Measurements from ENCODE around the gene KCTD17.
A peak's percentile ranks its signal among the peaks of the same experiment; 100 is the strongest.

KCTD17 gene

GRCh38 chr22:37021041-37021440 is 30.5 kb upstream of the KCTD17 start:
- ATAC-seq (no peak), DNase-seq (no peak)

GRCh38 chr22:37021710-37022482 is 29.6 kb upstream of the KCTD17 start:
- ATAC-seq (no peak), DNase-seq (peak; percentile 69)

- ATAC-seq (no peak), DNase-seq (no peak)
These were observed 28.8 kb upstream of the KCTD17 start for GRCh38 chr22:37022483-37023337.

GRCh38 chr22:37023743-37024338 is 27.7 kb upstream of the KCTD17 start:
- DNase-seq (no peak), ATAC-seq (no peak)

GRCh38 chr22:37024339-37025157 is 27.0 kb upstream of the KCTD17 start:
- no peak for ATAC-seq
- no peak for DNase-seq

GRCh38 chr22:37025500-37026070 is 26.0 kb upstream of the KCTD17 start:
- DNase-seq (no peak), ATAC-seq (no peak)

GRCh38 chr22:37026325-37026724 is 25.2 kb upstream of the KCTD17 start:
- no peak for DNase-seq
- no peak for ATAC-seq

GRCh38 chr22:37027556-37027955 is 24.0 kb upstream of the KCTD17 start:
- no peak for DNase-seq
- ATAC-seq = no peak

- ATAC-seq (no peak), DNase-seq (no peak)
These were observed 22.6 kb upstream of the KCTD17 start for GRCh38 chr22:37028692-37029674.

- no peak for DNase-seq
- ATAC-seq = peak; percentile 19
These were observed 20.8 kb upstream of the KCTD17 start for GRCh38 chr22:37030560-37031281.

- ATAC-seq = no peak
- no peak for DNase-seq
These were observed 19.4 kb upstream of the KCTD17 start for GRCh38 chr22:37032134-37032534.

GRCh38 chr22:37032535-37033460 is 18.7 kb upstream of the KCTD17 start:
- no peak for DNase-seq
- no peak for ATAC-seq

GRCh38 chr22:37033605-37034430 is 17.7 kb upstream of the KCTD17 start:
- ATAC-seq (no peak), DNase-seq (no peak)

- no peak for DNase-seq
- no peak for ATAC-seq
These were observed 14.7 kb upstream of the KCTD17 start for GRCh38 chr22:37036655-37037377.

- no peak for ATAC-seq
- DNase-seq = no peak
These were observed 13.9 kb upstream of the KCTD17 start for GRCh38 chr22:37037669-37038068.

- no peak for DNase-seq
- ATAC-seq = no peak
These were observed 12.1 kb upstream of the KCTD17 start for GRCh38 chr22:37039466-37039865.

- DNase-seq (no peak), ATAC-seq (no peak)
These were observed 8.2 kb upstream of the KCTD17 start for GRCh38 chr22:37043209-37043827.

Data from stimulated activated naive CD8-positive, alpha-beta T cell treated with anti-CD3 and anti-CD28 coated beads, Interleukin-15, Interleukin-2, amounts not matched to agents 100 U/mL and 50 U/mL, for 24 hours (primary cell).